Mesenchymal stem cell (in vitro differentiated cells and primary cell): ENCODE measurements around the gene NUCKS1.

Experiments used
- DNase-seq: peaks from one replicate; pipeline ENCODE4 v3.0.0-alpha.2; 2013
- H2AFZ ChIP-seq: one replicate; pipeline ENCODE4 v1.6.1; 2013; ENCODE audit warnings: low read depth, mild to moderate bottlenecking, control low read depth, inconsistent platforms, low read length, moderate library complexity
- H2AK5ac ChIP-seq: 2 replicates; pipeline ENCODE4 v1.6.1; 2013; ENCODE audit warnings: low read length, moderate library complexity, mild to moderate bottlenecking, inconsistent platforms; ENCODE audit not compliant: severe bottlenecking
- H2BK120ac ChIP-seq: one replicate; pipeline ENCODE4 v1.6.1; 2013; ENCODE audit warnings: low read depth, mild to moderate bottlenecking, inconsistent platforms, low read length, moderate library complexity
- H2BK12ac ChIP-seq, 2 experiments: one replicate each; pipeline ENCODE4 v1.6.1; 2013; ENCODE audit warnings: inconsistent platforms in 2 of 2, low read length in 2 of 2, mild to moderate bottlenecking in 2 of 2, moderate library complexity in 2 of 2, control low read depth in 1 of 2
- H2BK15ac ChIP-seq: one replicate; pipeline ENCODE4 v1.6.1; 2013; ENCODE audit warnings: mild to moderate bottlenecking, low read depth, inconsistent platforms; ENCODE audit not compliant: poor library complexity, severe bottlenecking
- H2BK5ac ChIP-seq: 2 replicates; pipeline ENCODE4 v1.6.1; 2013; ENCODE audit warnings: low read depth, mild to moderate bottlenecking, low read length, control low read depth, inconsistent platforms; ENCODE audit not compliant: poor library complexity, severe bottlenecking
- H3K14ac ChIP-seq, 2 experiments: one replicate each; pipeline ENCODE4 v1.6.1; 2013; ENCODE audit warnings: inconsistent platforms in 2 of 2, low read length in 2 of 2, control low read depth in 1 of 2, mild to moderate bottlenecking in 1 of 2, moderate library complexity in 1 of 2
- H3K18ac ChIP-seq, 2 experiments: one replicate each; pipeline ENCODE4 v1.6.1; 2013; ENCODE audit warnings: inconsistent platforms in 2 of 2, low read length in 2 of 2, control low read depth in 1 of 2, low read depth in 1 of 2, mild to moderate bottlenecking in 1 of 2
- H3K23ac ChIP-seq, 2 experiments: one replicate each; pipeline ENCODE4 v1.6.1; 2013; ENCODE audit warnings: inconsistent platforms in 2 of 2, low read length in 2 of 2, mild to moderate bottlenecking in 2 of 2, moderate library complexity in 2 of 2, control low read depth in 1 of 2
- H3K27ac ChIP-seq: 2 replicates; pipeline ENCODE4 v1.5.1; 2013; ENCODE audit warnings: mild to moderate bottlenecking, moderate library complexity, low read length, control low read depth, inconsistent platforms; ENCODE audit not compliant: poor library complexity, severe bottlenecking
- H3K27me3 ChIP-seq, 2 experiments: 2 replicates each; pipeline versions ENCODE4 v1.6.1 to v1.7.0; 2013; ENCODE audit warnings: low read length in 2 of 2, mild to moderate bottlenecking in 2 of 2, moderate library complexity in 2 of 2, control low read depth in 1 of 2, inconsistent platforms in 1 of 2; ENCODE audit not compliant: control insufficient read depth in 1 of 2, insufficient read depth in 1 of 2
- H3K36me3 ChIP-seq, 2 experiments: 2 replicates each; pipeline versions ENCODE4 v1.6.1 to v1.7.0; 2013; ENCODE audit warnings: low read length in 2 of 2, control low read depth in 1 of 2, inconsistent platforms in 1 of 2, low read depth in 1 of 2, mild to moderate bottlenecking in 1 of 2; ENCODE audit not compliant: insufficient read depth in 2 of 2, control insufficient read depth in 1 of 2
- H3K4ac ChIP-seq, 2 experiments: one replicate each; pipeline ENCODE4 v1.6.1; 2013; ENCODE audit warnings: inconsistent platforms in 2 of 2, low read length in 2 of 2, mild to moderate bottlenecking in 2 of 2, moderate library complexity in 2 of 2, control low read depth in 1 of 2, low read depth in 1 of 2
- H3K4me1 ChIP-seq: 2 replicates; pipeline ENCODE4 v1.6.1; 2013; ENCODE audit warnings: low read depth, low read length, control low read depth; ENCODE audit not compliant: control insufficient read depth, insufficient read depth
- H3K4me2 ChIP-seq: 2 replicates; pipeline ENCODE4 v1.6.1; 2013; ENCODE audit warnings: low read length, mild to moderate bottlenecking, inconsistent platforms; ENCODE audit not compliant: poor library complexity, severe bottlenecking
- H3K4me3 ChIP-seq, 2 experiments: 2 replicates each; pipeline versions ENCODE4 v1.5.1 to v1.7.0; 2013; ENCODE audit warnings: low read length in 2 of 2, mild to moderate bottlenecking in 2 of 2, control low read depth in 1 of 2, low read depth in 1 of 2; ENCODE audit not compliant: insufficient read depth in 1 of 2
- H3K79me1 ChIP-seq: replicated peaks from 2 replicates; pipeline ENCODE4 v1.6.1; 2013; ENCODE audit warnings: mild to moderate bottlenecking, control low read depth, low read length, inconsistent platforms; ENCODE audit not compliant: poor library complexity, severe bottlenecking
- H3K9ac ChIP-seq: 2 replicates; pipeline ENCODE4 v1.7.0; 2013; ENCODE audit warnings: mild to moderate bottlenecking, low read length, moderate library complexity
- H3K9me3 ChIP-seq: 2 replicates; pipeline ENCODE4 v1.7.0; 2013; ENCODE audit warnings: mild to moderate bottlenecking, low read length; ENCODE audit not compliant: control insufficient read depth
- H4K8ac ChIP-seq: one replicate; pipeline ENCODE4 v1.6.1; 2013; ENCODE audit warnings: inconsistent platforms, mild to moderate bottlenecking, low read length, moderate library complexity
- H4K91ac ChIP-seq: one replicate; pipeline ENCODE4 v1.6.1; 2013; ENCODE audit warnings: mild to moderate bottlenecking, low read length, inconsistent platforms
- WGBS: methylation state at CpG from one replicate; pipeline ENCODE4 v1.1.7; 2013; ENCODE audit warnings: mixed read lengths; 5-methylcytosine and 5-hydroxymethylcytosine counted together

Gene NUCKS1

DNA sequence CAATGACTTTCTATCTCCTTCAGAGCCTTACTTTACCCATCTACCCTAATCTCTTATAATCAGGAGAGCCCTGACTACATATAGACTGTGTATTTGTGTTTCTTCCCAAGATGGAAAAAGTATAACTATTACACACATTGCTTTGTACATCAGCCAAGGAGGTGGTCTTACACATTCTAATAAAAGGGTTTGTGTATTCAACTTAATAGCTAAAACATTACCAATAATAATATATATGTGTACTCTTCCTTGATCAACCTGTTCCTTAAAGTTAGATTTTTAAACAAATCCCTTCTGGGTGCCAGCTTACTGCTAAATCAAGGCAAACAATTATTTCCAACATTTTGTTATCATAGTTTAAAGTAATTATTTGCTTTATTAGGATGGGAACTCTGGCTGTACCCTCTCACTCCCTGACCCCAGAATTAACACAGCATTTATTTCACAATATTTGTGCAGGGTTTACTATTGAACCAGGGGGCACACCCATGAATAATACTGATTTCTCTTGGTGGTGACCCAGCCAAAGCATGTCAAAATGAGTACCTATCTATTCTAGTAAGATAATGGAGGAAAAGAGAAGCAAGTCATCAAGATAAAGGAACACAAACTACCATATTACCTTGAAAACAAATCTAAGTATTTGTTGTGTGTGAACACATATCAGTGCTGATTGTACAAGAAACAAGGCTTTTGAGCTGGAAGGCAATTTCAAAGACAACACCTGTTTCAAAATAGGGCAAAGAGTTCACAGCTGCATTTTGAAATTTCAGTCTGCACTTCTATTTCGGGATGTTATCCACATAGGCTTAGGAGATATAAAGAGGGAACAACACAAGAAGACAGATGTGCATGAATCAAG lies 39.5 kb downstream of the NUCKS1 start:
- Histone ChIP-seq H4K91ac (no peak overlapping the region), H3K36me3 (peaks cover 0 to 79% of the 10 kb centered on the region in 2 experiments), H3K14ac (no peak overlapping the region), H2BK120ac (no peak overlapping the region), H3K27ac (no peak overlapping the region), H3K27me3 (no peaks in the 10 kb centered on the region), H3K4ac (no peak overlapping the region), H3K9me3 (no peaks in the 10 kb centered on the region), H3K4me1 (peaks cover 8% of the 10 kb centered on the region), H4K8ac (no peak overlapping the region), H2AFZ (no peak overlapping the region), H3K18ac (no peak overlapping the region), H3K79me1 (peaks cover 8% of the 10 kb centered on the region), H3K9ac (no peak overlapping the region), H2AK5ac (no peak overlapping the region), H2BK5ac (no peak overlapping the region), H2BK15ac (no peak overlapping the region), H3K23ac (no peak overlapping the region), H3K4me2 (no peak overlapping the region), H2BK12ac (no peak overlapping the region), H3K4me3 (no peak overlapping the region)
- WGBS: 100% methylated on average over 1 of the region's 1 CpG
- DNase-seq: no peak

- WGBS: 94% methylated on average over 2 of the region's 2 CpGs
- Histone ChIP-seq H3K4me1 (peaks cover 8% of the 10 kb centered on the region), H2BK12ac (no peak overlapping the region)
Observed at GRCh38 chr1:205709640-205710039, 40.3 kb downstream of the NUCKS1 start.

DNA sequence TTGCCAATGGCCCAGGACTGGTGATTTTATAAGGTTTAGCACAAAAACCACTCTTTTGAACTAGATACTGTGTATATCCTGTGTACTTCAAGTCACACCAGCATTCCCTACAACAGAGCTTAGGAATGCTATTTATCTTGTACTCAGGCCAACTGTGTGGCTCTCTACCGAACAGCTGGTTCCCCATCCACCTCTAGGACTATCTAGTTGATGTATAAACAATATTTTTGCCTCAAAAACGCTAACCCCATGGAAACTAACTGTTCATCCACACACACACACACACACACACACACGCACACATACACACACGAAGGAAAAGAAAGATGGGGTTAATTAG lies 41.0 kb downstream of the NUCKS1 start:
- Histone ChIP-seq H3K79me1 (peaks cover 15% of the 10 kb centered on the region), H2BK15ac (no peak overlapping the region), H3K4ac (no peak overlapping the region), H2BK12ac (no peak overlapping the region), H2BK5ac (peak overlapping the region; percentile 9), H3K9ac (no peak overlapping the region), H3K9me3 (no peaks in the 10 kb centered on the region), H3K27me3 (no peaks in the 10 kb centered on the region), H3K36me3 (peaks cover 2 to 79% of the 10 kb centered on the region in 2 experiments), H3K4me1 (peaks cover 8% of the 10 kb centered on the region), H2BK120ac (no peak overlapping the region), H3K27ac (peak overlapping the region; percentile 79), H3K18ac (no peak overlapping the region), H2AK5ac (peak overlapping the region; percentile 71), H2AFZ (no peak overlapping the region), H3K23ac (no peak overlapping the region), H4K91ac (no peak overlapping the region), H4K8ac (no peak overlapping the region), H3K4me2 (peak overlapping the region; percentile 7), H3K4me3 (no peak overlapping the region), H3K14ac (no peak overlapping the region)
- DNase-seq: peak; percentile 46
- WGBS: 86% methylated on average over 1 of the region's 4 CpGs

More at GRCh38 chr1:205709640-205710039, 40.3 kb downstream of the NUCKS1 start:
- H3K23ac ChIP-seq: no peak overlapping the region
- H3K9me3 ChIP-seq: no peaks in the 10 kb centered on the region
- no peak overlapping the region for H2AFZ ChIP-seq
- H2BK15ac ChIP-seq: no peak overlapping the region
- peaks cover 0 to 79% of the 10 kb centered on the region in 2 experiments for H3K36me3 ChIP-seq
- H3K27me3 ChIP-seq: no peaks in the 10 kb centered on the region
- peak overlapping the region; percentile 57 for H2AK5ac ChIP-seq
- H4K8ac ChIP-seq: no peak overlapping the region
- no peak overlapping the region for H4K91ac ChIP-seq
- H2BK5ac ChIP-seq: no peak overlapping the region
- H3K4ac ChIP-seq: no peak overlapping the region
- no peak overlapping the region for H3K4me3 ChIP-seq
- DNase-seq: no peak
- no peak overlapping the region for H3K14ac ChIP-seq
- H3K4me2 ChIP-seq: no peak overlapping the region
- H2BK120ac ChIP-seq: no peak overlapping the region
- no peak overlapping the region for H3K9ac ChIP-seq
- peaks cover 11% of the 10 kb centered on the region for H3K79me1 ChIP-seq
- peak overlapping the region; percentile 79 for H3K27ac ChIP-seq
- H3K18ac ChIP-seq: no peak overlapping the region

GRCh38 chr1:205706601-205707502 lies 43.1 kb downstream of the NUCKS1 start:
- Histone ChIP-seq H3K23ac (no peak overlapping the region), H3K36me3 (peaks cover 11 to 78% of the 10 kb centered on the region in 2 experiments), H2BK120ac (no peak overlapping the region), H3K27me3 (no peaks in the 10 kb centered on the region), H3K4me2 (no peak overlapping the region), H2BK12ac (no peak overlapping the region), H4K8ac (no peak overlapping the region), H3K9ac (no peak overlapping the region), H3K27ac (peak overlapping the region; percentile 22), H3K18ac (no peak overlapping the region), H3K4me3 (no peak overlapping the region), H2BK15ac (no peak overlapping the region), H3K9me3 (no peaks in the 10 kb centered on the region), H4K91ac (no peak overlapping the region), H2AK5ac (no peak overlapping the region), H3K4me1 (peaks cover 9% of the 10 kb centered on the region), H3K4ac (no peak overlapping the region), H2AFZ (no peak overlapping the region), H2BK5ac (no peak overlapping the region), H3K79me1 (peaks cover 23% of the 10 kb centered on the region), H3K14ac (no peak overlapping the region)
- no peak for DNase-seq
- 98% methylated on average over 4 of the region's 6 CpGs for WGBS
